Fibroblast of lung (primary cell): ENCODE data around the gene LRRC8E. TPM values are rescaled to one million over a fixed set of nuclear protein-coding genes. Genes with fewer than 3 reads are reported as not detected.

Source experiments
- DNase-seq, 2 donors: peaks; one replicate each; pipeline versions ENCODE4 v3.0.0 to v3.0.0-alpha.2; 2010; ENCODE audit warnings: low read depth in 2 of 2
- H2AFZ ChIP-seq: 2 replicates; pipeline ENCODE4 v1.5.1; 2012; ENCODE audit warnings: low read length, control low read depth, inconsistent platforms
- H3K27ac ChIP-seq: 2 replicates; pipeline ENCODE4 v1.5.1; 2011; ENCODE audit warnings: low read length, control low read depth; ENCODE audit not compliant: insufficient read depth
- H3K27me3 ChIP-seq: 2 replicates; pipeline ENCODE4 v1.5.1; 2011; ENCODE audit warnings: mild to moderate bottlenecking, low read length; ENCODE audit not compliant: control insufficient read depth, insufficient read depth
- H3K36me3 ChIP-seq: 2 replicates; pipeline ENCODE4 v1.5.1; 2011; ENCODE audit warnings: low read length; ENCODE audit not compliant: control insufficient read depth, insufficient read depth
- H3K4me1 ChIP-seq: 2 replicates; pipeline ENCODE4 v1.5.1; 2011; ENCODE audit warnings: low read length; ENCODE audit not compliant: control insufficient read depth, insufficient read depth; ENCODE audit errors: extremely low read depth
- H3K4me2 ChIP-seq: 2 replicates; pipeline ENCODE4 v1.5.1; 2011; ENCODE audit warnings: low read length, control low read depth; ENCODE audit not compliant: insufficient read depth; ENCODE audit errors: extremely low read depth
- H3K4me3 ChIP-seq, 4 experiments: fragments of 200-600 bp in 1 of 4; sonication (generic) in 1 of 4; replicated peaks in 1 of 4; 2 replicates each; pipeline ENCODE4 v1.5.1; 2011 to 2016; ENCODE audit warnings: low read length in 4 of 4, low read depth in 3 of 4, mild to moderate bottlenecking in 3 of 4, control low read depth in 2 of 4, inconsistent platforms in 1 of 4, mixed read lengths in 1 of 4; ENCODE audit not compliant: insufficient read depth in 1 of 4; ENCODE audit errors: control extremely low read depth in 1 of 4
- H3K79me2 ChIP-seq: 2 replicates; pipeline ENCODE4 v1.5.1; 2012; ENCODE audit warnings: mild to moderate bottlenecking, low read length, inconsistent platforms; ENCODE audit not compliant: control insufficient read depth, insufficient read depth
- H3K9ac ChIP-seq: 2 replicates; pipeline ENCODE4 v1.5.1; 2011; ENCODE audit warnings: mild to moderate bottlenecking, low read length, control low read depth; ENCODE audit not compliant: insufficient read depth
- H3K9me3 ChIP-seq: 2 replicates; pipeline ENCODE4 v1.5.1; 2012; ENCODE audit warnings: low read depth, low read length; ENCODE audit not compliant: control insufficient read depth, insufficient read depth
- H4K20me1 ChIP-seq: 2 replicates; pipeline ENCODE4 v1.5.1; 2011; ENCODE audit warnings: low read length; ENCODE audit not compliant: control insufficient read depth, insufficient read depth; ENCODE audit errors: extremely low read depth
- EZH2 ChIP-seq: IDR thresholded peaks from 2 replicates; pipeline ENCODE4 v1.5.1; 2012; ENCODE audit warnings: low read length, control low read depth, mild to moderate bottlenecking; ENCODE audit errors: missing control alignments
- polyA plus RNA-seq, 2 donors: library from polyadenylated mRNA; depleted of rRNA in 1 of 2; stranded (reverse) in 1 of 2; unstranded in 1 of 2; fragments of >200 nt; gene quantifications; 2 replicates each; pipeline ENCODE4 v1.2.1, GENCODE V29; 2011 to 2012; ENCODE audit warnings: missing spikeins in 1 of 2
- total RNA-seq: library from RNA; depleted of rRNA; stranded (reverse); fragments of >200 nt; gene quantifications from 2 replicates; pipeline ENCODE4 v1.2.1, GENCODE V29; 2014
- TF ChIP-seq, protein P1 (sequence below), 2 donors: IDR thresholded peaks in 1 of 2; conservative IDR thresholded peaks in 1 of 2; 1 replicate in 1 of 2; 2 replicates in 1 of 2; pipeline ENCODE4 v1.5.1; 2011 to 2012; ENCODE audit warnings: low read length in 2 of 2, control low read depth in 1 of 2, inconsistent platforms in 1 of 2, low read depth in 1 of 2, mild to moderate bottlenecking in 1 of 2

Gene LRRC8E
- total and polyA plus RNA-seq, 2 donors (not counting 1 experiment from before 2014, with no cell fraction given), result 3.0 to 3.7 TPM

DNA sequence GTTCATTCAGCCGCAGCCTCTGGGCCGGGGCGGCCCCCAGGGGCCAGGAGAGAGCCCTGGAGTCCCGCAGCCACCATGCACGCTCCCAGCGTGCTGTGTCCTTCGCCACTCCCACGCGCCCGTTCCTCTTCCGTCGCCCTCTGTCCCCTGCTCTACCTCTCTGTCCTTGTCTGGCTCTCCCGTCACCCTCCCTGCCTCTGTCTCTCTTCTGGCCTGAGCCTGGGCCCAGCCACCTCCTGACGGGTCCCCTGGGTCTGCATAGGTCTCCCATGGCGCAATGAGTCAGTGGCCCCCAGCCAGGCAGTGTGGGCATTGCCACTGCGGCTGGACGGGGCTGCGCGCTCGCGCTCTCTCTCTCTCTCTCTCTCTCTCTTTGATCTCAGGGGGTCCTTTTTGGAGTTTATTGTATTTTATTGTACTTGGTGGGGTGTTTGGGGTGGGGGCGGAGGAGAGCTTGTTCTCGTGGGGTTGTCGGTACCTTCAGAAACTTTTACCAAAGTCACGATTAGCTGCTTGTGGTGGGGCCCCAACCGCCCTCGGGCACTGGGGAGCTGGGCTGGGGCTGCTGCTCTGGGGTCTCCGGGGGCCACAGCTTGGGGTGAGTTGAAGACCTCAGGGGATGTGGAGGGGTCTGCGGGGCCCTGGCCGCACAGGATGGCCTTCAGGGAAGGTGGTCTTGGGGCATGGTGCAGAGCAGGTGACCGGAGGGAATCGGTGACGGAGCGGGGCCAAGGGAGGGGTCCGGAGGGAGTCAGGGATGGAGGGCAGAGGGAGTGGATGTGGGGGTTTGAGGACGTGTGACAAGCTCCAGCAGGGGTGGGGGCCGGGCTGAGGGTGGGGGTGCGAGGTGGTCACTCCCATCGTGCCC is 24.6 kb downstream of the LRRC8E start:
- Histone ChIP-seq H4K20me1 (no peaks in the 10 kb centered on the region), H3K79me2 (no peaks in the 10 kb centered on the region), H3K4me1 (peaks cover 8% of the 10 kb centered on the region), H3K9ac (no peak overlapping the region), H3K27me3 (peaks cover 8% of the 10 kb centered on the region), H3K9me3 (no peaks in the 10 kb centered on the region), H3K4me3 (no peak overlapping the region), H3K4me2 (no peak overlapping the region), H3K27ac (no peak overlapping the region), H3K36me3 (peaks cover 19% of the 10 kb centered on the region), H2AFZ (no peak overlapping the region)
- no peak for TF ChIP-seq EZH2
- TF ChIP-seq, protein P1, sequence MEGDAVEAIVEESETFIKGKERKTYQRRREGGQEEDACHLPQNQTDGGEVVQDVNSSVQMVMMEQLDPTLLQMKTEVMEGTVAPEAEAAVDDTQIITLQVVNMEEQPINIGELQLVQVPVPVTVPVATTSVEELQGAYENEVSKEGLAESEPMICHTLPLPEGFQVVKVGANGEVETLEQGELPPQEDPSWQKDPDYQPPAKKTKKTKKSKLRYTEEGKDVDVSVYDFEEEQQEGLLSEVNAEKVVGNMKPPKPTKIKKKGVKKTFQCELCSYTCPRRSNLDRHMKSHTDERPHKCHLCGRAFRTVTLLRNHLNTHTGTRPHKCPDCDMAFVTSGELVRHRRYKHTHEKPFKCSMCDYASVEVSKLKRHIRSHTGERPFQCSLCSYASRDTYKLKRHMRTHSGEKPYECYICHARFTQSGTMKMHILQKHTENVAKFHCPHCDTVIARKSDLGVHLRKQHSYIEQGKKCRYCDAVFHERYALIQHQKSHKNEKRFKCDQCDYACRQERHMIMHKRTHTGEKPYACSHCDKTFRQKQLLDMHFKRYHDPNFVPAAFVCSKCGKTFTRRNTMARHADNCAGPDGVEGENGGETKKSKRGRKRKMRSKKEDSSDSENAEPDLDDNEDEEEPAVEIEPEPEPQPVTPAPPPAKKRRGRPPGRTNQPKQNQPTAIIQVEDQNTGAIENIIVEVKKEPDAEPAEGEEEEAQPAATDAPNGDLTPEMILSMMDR (conservative IDR thresholded peaks at IDR 0.05 in 1 of 2, IDR thresholded peaks at IDR 0.05 in 1 of 2; ENCODE audit: low read depth in 1 of 2, low read length in 2 of 2), result no peak
- DNase-seq, result no peak

DNA sequence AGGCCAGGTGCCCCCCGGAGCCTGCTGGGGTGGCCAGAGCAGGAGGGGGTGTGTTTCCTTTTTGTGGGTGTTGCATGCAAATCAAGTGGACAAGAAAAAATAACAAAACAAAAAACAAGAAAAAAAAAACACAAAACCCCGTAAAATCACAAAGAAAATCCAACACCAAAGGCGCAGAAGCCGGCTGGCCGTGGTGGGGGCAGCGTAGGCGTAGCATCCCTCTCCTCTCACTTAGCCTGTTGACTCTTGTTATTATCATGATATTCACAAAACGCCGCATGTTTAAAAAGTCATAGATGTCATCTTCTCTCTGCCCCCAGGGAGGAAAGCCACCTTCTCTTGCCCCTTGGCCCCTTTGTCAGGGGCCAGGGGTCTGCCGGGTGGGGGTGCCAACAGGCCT is 25.3 kb downstream of the LRRC8E start:
- no peak for DNase-seq
- Histone ChIP-seq H3K36me3 (peaks cover 19% of the 10 kb centered on the region), H3K79me2 (no peaks in the 10 kb centered on the region), H3K9ac (no peak overlapping the region), H3K9me3 (no peaks in the 10 kb centered on the region), H3K4me3 (no peak overlapping the region), H3K4me2 (no peak overlapping the region), H3K27me3 (peaks cover 8% of the 10 kb centered on the region), H4K20me1 (no peaks in the 10 kb centered on the region), H3K27ac (no peak overlapping the region), H2AFZ (no peak overlapping the region), H3K4me1 (peaks cover 8% of the 10 kb centered on the region)
- TF ChIP-seq EZH2, result no peak
- TF ChIP-seq, protein P1 (conservative IDR thresholded peaks at IDR 0.05 in 1 of 2, IDR thresholded peaks at IDR 0.05 in 1 of 2; ENCODE audit: low read depth in 1 of 2, low read length in 2 of 2), result no peak

DNA sequence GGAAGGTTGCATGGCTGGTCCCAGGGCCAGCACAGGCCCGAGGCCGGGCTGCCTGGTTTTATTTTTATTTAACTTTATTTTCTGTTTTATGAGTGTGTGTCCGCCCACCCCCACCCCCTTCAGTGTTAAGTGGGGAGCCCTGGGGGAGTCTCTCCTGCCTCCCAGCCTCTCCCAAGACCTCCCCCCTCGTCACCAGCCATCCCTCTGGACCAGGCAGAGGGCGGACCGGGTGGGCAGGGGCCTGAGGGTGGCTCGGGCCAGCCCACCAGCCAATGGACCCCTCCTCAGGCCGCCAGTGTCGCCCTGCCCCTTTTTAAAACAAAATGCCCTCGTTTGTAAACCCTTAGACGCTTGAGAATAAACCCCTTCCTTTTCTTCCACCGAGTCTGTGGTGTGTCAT is 25.8 kb downstream of the LRRC8E start:
- peaks cover 17% of the 10 kb centered on the region for H3K36me3 ChIP-seq
- no peak overlapping the region for H3K4me2 ChIP-seq
- H3K4me3 ChIP-seq, result no peak overlapping the region
- peaks cover 8% of the 10 kb centered on the region for H3K4me1 ChIP-seq
- H2AFZ ChIP-seq, result no peak overlapping the region
- H3K9me3 ChIP-seq, result no peaks in the 10 kb centered on the region
- H3K27ac ChIP-seq, result no peak overlapping the region
- H3K9ac ChIP-seq, result no peak overlapping the region
- H3K79me2 ChIP-seq, result no peaks in the 10 kb centered on the region
- H3K27me3 ChIP-seq, result peaks cover 8% of the 10 kb centered on the region
- DNase-seq, result no peak
- no peaks in the 10 kb centered on the region for H4K20me1 ChIP-seq
- TF ChIP-seq, protein P1 (conservative IDR thresholded peaks at IDR 0.05 in 1 of 2, IDR thresholded peaks at IDR 0.05 in 1 of 2; ENCODE audit: low read depth in 1 of 2, low read length in 2 of 2), result no peak
- no peak for TF ChIP-seq EZH2
